BJ (cell line): ENCODE data around the gene DOK5. TPM values are rescaled to one million over a fixed set of nuclear protein-coding genes. Genes with fewer than 3 reads are reported as not detected.

ENCODE experiments used
- CTCF ChIA-PET: fragments of 350-600 bp; formaldehyde crosslinking; extraction: SDS; loops from one replicate; lab custom pipeline; 2021; ENCODE audit warnings: antibody characterized with exemption, inconsistent platforms; lab: Yijun Ruan, JAX
- POLR2A ChIA-PET: fragments of 300-600 bp; sonication (Branson Sonifier 250); formaldehyde crosslinking; extraction: SDS; loops from one replicate; lab custom pipeline; 2021; ENCODE audit warnings: antibody characterized with exemption; lab: Charles Lee
- DNase-seq: peaks from one replicate; pipeline ENCODE4 v3.0.0-alpha.2; 2011; ENCODE audit warnings: low read depth
- H3K27me3 ChIP-seq: 2 replicates; pipeline ENCODE4 v1.6.0; 2011; ENCODE audit warnings: low read length; ENCODE audit not compliant: control insufficient read depth, insufficient read depth
- H3K36me3 ChIP-seq: 2 replicates; pipeline ENCODE4 v1.5.1; 2011; ENCODE audit warnings: low read length; ENCODE audit not compliant: control insufficient read depth, insufficient read depth
- H3K4me3 ChIP-seq: 2 replicates; pipeline ENCODE4 v1.5.1; 2011; ENCODE audit warnings: low read depth, mild to moderate bottlenecking, control low read depth, low read length
- CTCF ChIP-seq: IDR thresholded peaks from 2 replicates; pipeline ENCODE4 v1.5.1; 2011; ENCODE audit warnings: low read depth, mild to moderate bottlenecking, control low read depth, inconsistent platforms, low read length, moderate library complexity; ENCODE audit not compliant: insufficient read depth
- polyA plus RNA-seq: library from polyadenylated mRNA; depleted of rRNA; stranded (reverse); fragments of >200 nt; gene quantifications from 2 replicates; pipeline ENCODE4 v1.2.3, GENCODE V29; 2011

DOK5 gene
- polyA plus RNA-seq, 1 experiment = 0.26 TPM

DNA sequence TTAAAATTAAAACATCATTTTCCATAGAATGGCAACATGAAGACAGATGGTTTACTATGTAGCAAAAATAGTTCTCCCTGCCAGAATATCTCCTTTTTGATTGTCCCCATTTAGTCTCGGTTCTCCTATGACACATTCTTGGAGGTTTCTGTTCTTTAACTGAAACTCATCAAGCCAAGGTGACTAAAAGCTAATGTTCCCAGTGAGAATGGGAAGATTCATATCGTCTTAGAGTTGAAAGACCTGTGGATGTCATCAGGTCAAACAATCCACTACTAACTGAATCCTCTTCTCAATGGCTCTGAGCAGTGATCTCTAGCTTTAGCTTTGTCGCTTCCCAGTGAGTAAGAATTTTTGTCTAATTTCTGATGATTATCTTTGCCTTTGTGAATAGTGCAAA, 1.3 kb upstream of the DOK5 start:
- no peak overlapping the region for H3K4me3 ChIP-seq
- CTCF ChIA-PET = interaction anchor here (0.6 to 0.9 kb wide), 3 partner anchors 9 to 104 kb away, joined by 3 read pairs; no protein-coding TSS in a partner anchor
- peaks cover 10% of the 10 kb centered on the region for H3K27me3 ChIP-seq
- no peaks in the 10 kb centered on the region for H3K36me3 ChIP-seq
- DNase-seq = no peak
- POLR2A ChIA-PET = interaction anchor here (0.7 kb wide), 1 partner anchor 10 kb away, joined by 7 read pairs; no protein-coding TSS in a partner anchor
- no peak for TF ChIP-seq CTCF

GRCh38 chr20:54474866-54475265, 527 bp upstream of the DOK5 start:
- CTCF ChIA-PET = no interaction called here
- Histone ChIP-seq H3K36me3 (no peaks in the 10 kb centered on the region), H3K27me3 (peaks cover 10% of the 10 kb centered on the region), H3K4me3 (no peak overlapping the region)
- no peak for TF ChIP-seq CTCF
- POLR2A ChIA-PET = no interaction called here
- DNase-seq = no peak

DNA sequence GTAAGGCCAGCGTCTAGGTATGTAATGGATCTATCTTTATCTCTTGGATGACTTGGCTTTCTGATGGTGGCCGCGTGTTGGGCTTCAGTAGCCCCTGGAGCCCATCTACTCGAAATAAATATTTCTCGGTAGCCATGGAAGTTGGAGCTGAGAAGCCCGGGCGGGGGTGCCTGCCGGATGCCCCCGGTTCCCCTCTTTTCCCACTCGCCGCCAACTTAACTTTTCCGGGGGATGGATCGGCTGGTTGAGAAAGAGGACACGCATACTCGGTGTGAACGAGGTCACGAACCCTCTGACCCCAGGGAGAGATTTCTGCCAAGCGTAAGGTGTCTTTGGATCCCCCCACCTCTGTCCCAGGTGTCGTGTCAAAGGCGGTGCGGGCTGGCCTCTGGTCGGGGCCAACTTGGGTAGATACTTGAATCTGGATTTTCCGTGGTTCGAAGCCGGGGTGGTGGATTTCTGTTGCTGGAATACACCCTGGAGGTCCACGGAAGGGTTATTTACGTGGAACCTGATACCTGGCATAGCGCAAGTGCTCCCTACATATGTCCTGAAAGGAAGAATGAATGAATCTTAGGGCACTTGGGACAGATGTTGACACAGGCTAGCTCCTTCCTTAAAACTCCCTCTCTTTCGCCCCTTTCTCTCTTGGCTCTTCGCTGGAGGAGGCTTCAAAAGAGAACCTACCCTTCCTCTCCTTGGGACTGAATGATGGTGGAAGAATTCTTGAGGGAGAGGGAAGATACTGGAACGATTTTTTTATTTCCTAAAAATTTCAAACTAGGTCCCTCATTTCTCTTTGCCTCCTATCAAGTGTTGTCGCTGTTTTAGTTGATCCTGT, 996 bp downstream of the DOK5 start:
- Histone ChIP-seq H3K36me3 (no peaks in the 10 kb centered on the region), H3K4me3 (peak overlapping the region; percentile 36), H3K27me3 (peaks cover 10% of the 10 kb centered on the region)
- DNase-seq = no peak
- no peak for TF ChIP-seq CTCF
- CTCF ChIA-PET = no interaction called here
- POLR2A ChIA-PET = no interaction called here

DNA sequence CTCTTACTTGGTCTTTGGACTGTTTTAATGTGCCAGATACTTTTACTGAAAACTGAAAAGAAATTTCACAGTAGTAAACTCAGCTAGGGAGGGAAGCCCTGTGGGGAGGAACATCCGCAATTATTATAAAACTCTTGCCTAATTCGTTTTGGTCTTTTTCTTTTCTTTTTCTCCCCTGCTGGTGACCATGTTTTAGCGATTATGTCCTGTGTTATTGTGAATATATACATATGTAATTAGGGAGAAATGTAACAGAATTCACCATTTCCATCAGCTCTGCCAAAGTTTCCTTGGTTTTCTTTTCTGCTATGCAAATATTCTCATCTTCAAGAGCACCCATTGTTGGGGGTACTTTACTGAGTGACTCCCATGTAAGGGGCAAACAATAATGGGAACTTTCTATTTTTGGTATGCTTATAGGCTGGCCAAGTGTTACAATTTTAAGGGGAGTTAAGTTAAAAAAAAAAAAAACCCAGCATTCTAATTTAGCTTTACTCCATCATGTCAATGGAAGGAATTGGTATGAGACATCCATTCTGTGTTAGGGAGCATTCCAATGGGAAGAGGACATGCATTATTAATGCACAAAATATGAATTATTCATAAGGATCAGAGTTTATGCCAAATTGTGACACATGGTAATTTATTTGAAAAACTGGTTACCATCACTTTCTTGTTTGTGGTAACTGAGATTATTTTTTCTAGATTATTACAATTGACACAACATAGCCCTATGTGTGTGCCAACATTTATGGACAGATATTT, 2.0 kb downstream of the DOK5 start:
- Histone ChIP-seq H3K36me3 (no peaks in the 10 kb centered on the region), H3K27me3 (peaks cover 10% of the 10 kb centered on the region), H3K4me3 (no peak overlapping the region)
- ChIA-PET CTCF (no interaction called here), POLR2A (no interaction called here)
- DNase-seq = no peak
- no peak for TF ChIP-seq CTCF
